Loucy (cell line): ENCODE measurements around the gene AKIP1.

ENCODE experiments used
- EZH2phosphoT487 ChIP-seq: fragments of 200-600 bp; IDR thresholded peaks from 2 replicates; pipeline ENCODE4 v1.6.1; 2018; ENCODE audit warnings: antibody characterized with exemption, mild to moderate bottlenecking, moderate library complexity, borderline replicate concordance
- TF ChIP-seq, protein P1 (sequence below): fragments of 200-600 bp; sonication (generic); conservative IDR thresholded peaks from 2 replicates; pipeline ENCODE4 v1.5.1; 2014; ENCODE audit warnings: mild to moderate bottlenecking, antibody characterized with exemption, low read length

GRCh38 chr11:8962841-8963240, 51.9 kb downstream of the AKIP1 start:
- TF ChIP-seq, protein P1, sequence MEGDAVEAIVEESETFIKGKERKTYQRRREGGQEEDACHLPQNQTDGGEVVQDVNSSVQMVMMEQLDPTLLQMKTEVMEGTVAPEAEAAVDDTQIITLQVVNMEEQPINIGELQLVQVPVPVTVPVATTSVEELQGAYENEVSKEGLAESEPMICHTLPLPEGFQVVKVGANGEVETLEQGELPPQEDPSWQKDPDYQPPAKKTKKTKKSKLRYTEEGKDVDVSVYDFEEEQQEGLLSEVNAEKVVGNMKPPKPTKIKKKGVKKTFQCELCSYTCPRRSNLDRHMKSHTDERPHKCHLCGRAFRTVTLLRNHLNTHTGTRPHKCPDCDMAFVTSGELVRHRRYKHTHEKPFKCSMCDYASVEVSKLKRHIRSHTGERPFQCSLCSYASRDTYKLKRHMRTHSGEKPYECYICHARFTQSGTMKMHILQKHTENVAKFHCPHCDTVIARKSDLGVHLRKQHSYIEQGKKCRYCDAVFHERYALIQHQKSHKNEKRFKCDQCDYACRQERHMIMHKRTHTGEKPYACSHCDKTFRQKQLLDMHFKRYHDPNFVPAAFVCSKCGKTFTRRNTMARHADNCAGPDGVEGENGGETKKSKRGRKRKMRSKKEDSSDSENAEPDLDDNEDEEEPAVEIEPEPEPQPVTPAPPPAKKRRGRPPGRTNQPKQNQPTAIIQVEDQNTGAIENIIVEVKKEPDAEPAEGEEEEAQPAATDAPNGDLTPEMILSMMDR, result no peak
- no peak for TF ChIP-seq EZH2phosphoT487
